ENCODE measurements around the gene LMO7. TPM values are rescaled to one million over a fixed set of nuclear protein-coding genes. Genes with fewer than 3 reads are reported as not detected.

LMO7 gene
- total RNA-seq, 1 experiment from 2014 or later = 20.4 TPM

DNA sequence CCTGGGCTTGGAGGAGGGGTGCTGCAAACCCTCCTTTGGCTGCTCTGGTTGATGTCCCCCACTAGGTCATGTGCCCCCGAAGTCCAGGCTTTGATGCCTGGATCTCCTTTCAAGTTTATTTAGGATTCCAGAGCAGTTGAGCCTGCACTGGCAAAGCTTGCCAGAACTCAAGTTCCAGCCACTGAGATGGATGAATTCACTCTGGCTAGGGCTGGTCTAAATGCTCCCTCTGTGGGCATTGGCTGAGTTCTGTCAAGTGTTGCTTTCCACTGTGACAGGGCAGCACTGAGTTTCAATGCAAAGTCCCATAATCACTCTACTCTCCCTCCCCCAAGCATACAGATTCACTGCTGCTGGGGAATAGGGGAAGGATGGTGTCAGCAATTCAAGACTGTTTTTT is 17.8 kb upstream of the LMO7 start:
- no peak overlapping the region for H3K27ac ChIP-seq (ENCODE audit: insufficient read length, low read depth, low read length)
- no peak for DNase-seq

More for the DNA sequence above, 17.8 kb upstream of the LMO7 start:
- H3K79me2 ChIP-seq (ENCODE audit: insufficient read depth, low read length) = no peaks in the 10 kb centered on the region
- no peak overlapping the region for H2AK5ac ChIP-seq (ENCODE audit: insufficient read length, low read length)
- H3K27ac Mint-ChIP-seq = peak overlapping the region in 1 of 3 experiments; percentile 46; a peak in 1 of 7 replicates
- no peak overlapping the region for H3T11ph ChIP-seq (ENCODE audit: low read length)
- no peak overlapping the region for H4K5ac ChIP-seq (ENCODE audit: insufficient read length, low read depth, low read length)
- no peak overlapping the region for H2AFZ ChIP-seq (ENCODE audit: low read length)
- no peak overlapping the region for H4K91ac ChIP-seq (ENCODE audit: insufficient read length, low read depth, low read length)
- H3K27me3 Mint-ChIP-seq (ENCODE audit: low read depth) = no peaks in the 10 kb centered on the region
- H3K23me2 ChIP-seq (ENCODE audit: insufficient read length, low read depth, low read length, poor library complexity, severe bottlenecking) = no peaks in the 10 kb centered on the region
- no peak overlapping the region for H2BK20ac ChIP-seq (ENCODE audit: low read depth, low read length, poor library complexity, severe bottlenecking)
- TF ChIP-seq, protein P1, sequence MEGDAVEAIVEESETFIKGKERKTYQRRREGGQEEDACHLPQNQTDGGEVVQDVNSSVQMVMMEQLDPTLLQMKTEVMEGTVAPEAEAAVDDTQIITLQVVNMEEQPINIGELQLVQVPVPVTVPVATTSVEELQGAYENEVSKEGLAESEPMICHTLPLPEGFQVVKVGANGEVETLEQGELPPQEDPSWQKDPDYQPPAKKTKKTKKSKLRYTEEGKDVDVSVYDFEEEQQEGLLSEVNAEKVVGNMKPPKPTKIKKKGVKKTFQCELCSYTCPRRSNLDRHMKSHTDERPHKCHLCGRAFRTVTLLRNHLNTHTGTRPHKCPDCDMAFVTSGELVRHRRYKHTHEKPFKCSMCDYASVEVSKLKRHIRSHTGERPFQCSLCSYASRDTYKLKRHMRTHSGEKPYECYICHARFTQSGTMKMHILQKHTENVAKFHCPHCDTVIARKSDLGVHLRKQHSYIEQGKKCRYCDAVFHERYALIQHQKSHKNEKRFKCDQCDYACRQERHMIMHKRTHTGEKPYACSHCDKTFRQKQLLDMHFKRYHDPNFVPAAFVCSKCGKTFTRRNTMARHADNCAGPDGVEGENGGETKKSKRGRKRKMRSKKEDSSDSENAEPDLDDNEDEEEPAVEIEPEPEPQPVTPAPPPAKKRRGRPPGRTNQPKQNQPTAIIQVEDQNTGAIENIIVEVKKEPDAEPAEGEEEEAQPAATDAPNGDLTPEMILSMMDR (conservative IDR thresholded peaks at IDR 0.05) = no peak
- H3K79me1 ChIP-seq (ENCODE audit: insufficient read depth, low read depth, low read length, poor library complexity, severe bottlenecking) = no peaks in the 10 kb centered on the region
- no peak overlapping the region for H3K18ac ChIP-seq (ENCODE audit: insufficient read length, low read depth, low read length)
- no CpG with 5 or more reads among the region's 1 CpG for WGBS (ENCODE audit: extremely low coverage, insufficient read length, low lambda C conversion rate)
- no peak overlapping the region for H2BK12ac ChIP-seq (ENCODE audit: insufficient read length, low read depth, low read length)
- H3K4me1 ChIP-seq (ENCODE audit: insufficient read depth, low read length) = no peaks in the 10 kb centered on the region
- no peak overlapping the region for H3K4me3 Mint-ChIP-seq
- no peak overlapping the region for H3K4ac ChIP-seq (ENCODE audit: low read depth, low read length)
- H3K4me1 Mint-ChIP-seq = no peaks in the 10 kb centered on the region; a peak in 1 of 4 replicates
- H3K9me3 Mint-ChIP-seq = no peaks in the 10 kb centered on the region
- H2BK5ac ChIP-seq (ENCODE audit: insufficient read length, low read length) = no peak overlapping the region
- no peak overlapping the region for H3K14ac ChIP-seq (ENCODE audit: insufficient read depth, low read length)
- no peaks in the 10 kb centered on the region for H4K20me1 ChIP-seq (ENCODE audit: control insufficient read depth, insufficient read depth, insufficient read length)
- no peak overlapping the region for H2BK120ac ChIP-seq (ENCODE audit: low read depth, low read length, poor library complexity, severe bottlenecking)
- H3K36me3 Mint-ChIP-seq (ENCODE audit: insufficient read depth in 1 of 3, low read depth in 3 of 3) = peaks cover 0 to 2% (median 0%) of the 10 kb centered on the region in 3 experiments; a peak in 1 of 7 replicates
- H4K8ac ChIP-seq (replicated peaks; ENCODE audit: insufficient read length, low read depth, low read length) = no peak overlapping the region
- no peaks in the 10 kb centered on the region for H3K27me3 ChIP-seq (ENCODE audit: insufficient read depth, low read length)
- H3K9me3 ChIP-seq (ENCODE audit: control insufficient read depth, low read depth, low read length) = no peaks in the 10 kb centered on the region
- no peak overlapping the region for H3K9ac ChIP-seq (ENCODE audit: extremely low read depth, insufficient read length, low read length)
- H3K23ac ChIP-seq (ENCODE audit: insufficient read length, low read depth, low read length) = no peak overlapping the region
- H3K4me2 ChIP-seq (ENCODE audit: insufficient read depth, insufficient read length, low read length) = no peak overlapping the region
- H3K56ac ChIP-seq (ENCODE audit: insufficient read length, low read depth, low read length) = no peak overlapping the region
- no peak overlapping the region for H2BK15ac ChIP-seq (ENCODE audit: low read depth, low read length)
